Panc1 (cell line): ENCODE data around the gene DMBX1.

ENCODE experiments used
- CTCF ChIP-seq: fragments of 450-650 bp; IDR thresholded peaks from 2 replicates; pipeline ENCODE4 v1.5.1; 2017; ENCODE audit warnings: mild to moderate bottlenecking
- POLR2AphosphoS5 ChIP-seq: IDR thresholded peaks from 2 replicates; pipeline ENCODE4 v1.6.1; 2012; ENCODE audit warnings: mild to moderate bottlenecking, low read depth, low read length, moderate library complexity
- TCF7L2 ChIP-seq: IDR thresholded peaks from 2 replicates; pipeline ENCODE4 v1.6.1; 2011; ENCODE audit warnings: mild to moderate bottlenecking, low read depth, low read length, inconsistent platforms

GRCh38 chr1:46496505-46496904 lies 6.9 kb downstream of the DMBX1 start:
- TF ChIP-seq POLR2AphosphoS5 (no peak), CTCF (no peak), TCF7L2 (no peak)
